AG09309 (cell line): Measurements from ENCODE around the gene HLA-DRA.

Experiments
- DNase-seq: peaks from one replicate; pipeline ENCODE4 v3.0.0-alpha.2; 2010; ENCODE audit warnings: low read depth
- H3K4me3 ChIP-seq: 2 replicates; pipeline ENCODE4 v1.5.1; 2011; ENCODE audit warnings: mild to moderate bottlenecking, low read depth, low read length, moderate library complexity; ENCODE audit not compliant: control insufficient read depth
- CTCF ChIP-seq: IDR thresholded peaks from 2 replicates; pipeline ENCODE4 v1.5.1; 2011; ENCODE audit warnings: mild to moderate bottlenecking, low read depth, low read length, inconsistent platforms; ENCODE audit not compliant: insufficient read depth, control insufficient read depth; ENCODE audit errors: missing control alignments

The HLA-DRA gene

DNA sequence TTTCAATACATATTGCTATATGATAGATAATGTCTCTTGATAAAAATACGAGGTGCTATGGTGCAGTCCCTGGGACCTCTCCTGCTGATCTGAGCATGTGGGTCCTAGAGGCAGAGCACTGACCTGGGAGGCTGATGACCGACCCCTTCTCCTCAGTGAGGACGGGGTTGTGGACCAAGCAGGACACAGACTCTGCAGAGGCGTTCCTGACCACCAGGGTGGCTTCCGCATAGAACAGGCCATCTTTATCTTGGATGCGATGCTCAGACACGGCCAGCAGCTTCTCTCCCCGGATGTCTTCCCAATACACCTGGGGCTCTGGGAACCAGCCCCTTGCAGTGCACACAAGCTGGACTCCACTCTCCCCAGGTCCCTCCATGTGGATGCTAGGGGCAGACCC is 36.9 kb upstream of the HLA-DRA start:
- no peak for DNase-seq
- peak; percentile 2 for TF ChIP-seq CTCF
- no peak overlapping the region for H3K4me3 ChIP-seq

DNA sequence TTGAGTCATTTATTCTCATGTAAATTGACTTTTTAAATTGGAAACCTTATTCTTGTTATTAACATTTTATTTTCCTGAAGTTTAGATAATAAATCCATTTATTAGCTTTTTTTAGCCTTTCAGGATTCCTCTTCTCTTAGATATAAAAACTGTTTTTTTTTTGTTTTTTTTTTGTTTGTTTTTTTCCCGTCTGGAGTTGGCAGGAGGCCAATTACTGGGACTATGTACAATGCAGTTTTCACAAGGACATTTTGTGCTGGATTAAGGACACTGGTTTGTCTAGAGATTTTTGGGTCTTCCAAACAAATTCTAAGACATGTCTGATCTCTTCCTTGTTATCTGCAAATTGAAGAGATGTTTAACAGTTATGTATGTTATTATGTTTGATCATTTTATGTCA is 34.0 kb upstream of the HLA-DRA start:
- DNase-seq: no peak

GRCh38 chr6:32406197-32406596 is 33.5 kb upstream of the HLA-DRA start:
- no peak for TF ChIP-seq CTCF
- no peak overlapping the region for H3K4me3 ChIP-seq
- no peak for DNase-seq

More for the DNA sequence above, 34.0 kb upstream of the HLA-DRA start:
- H3K4me3 ChIP-seq: no peak overlapping the region
- no peak for TF ChIP-seq CTCF

DNA sequence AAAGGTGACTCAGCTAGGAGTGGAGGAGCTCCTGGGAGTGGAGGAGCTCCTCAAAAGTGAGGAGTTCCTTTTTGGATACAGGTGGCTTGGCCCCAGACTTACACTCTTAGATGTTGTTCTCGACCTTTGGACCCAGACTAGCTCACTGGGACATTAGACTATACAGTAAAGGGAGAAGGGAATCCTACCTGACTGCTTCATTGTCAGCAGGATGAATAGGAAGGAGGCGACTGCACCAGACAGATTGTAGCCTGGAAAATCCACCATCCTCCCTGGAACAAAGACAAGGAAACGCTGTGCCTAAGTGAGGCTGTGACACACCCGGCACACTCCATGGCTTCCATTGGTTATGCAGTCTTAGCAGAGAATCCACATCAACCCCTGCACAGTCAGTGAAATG is 32.8 kb upstream of the HLA-DRA start, which contains the start of gene BTNL2:
Gene BTNL2, minus strand, starts transcription at position 325 of the 400 bp plus-strand sequence. Its CDS starts 58 bp downstream, at position 267.
- TF ChIP-seq CTCF: no peak
- no peak for DNase-seq
- H3K4me3 ChIP-seq: no peak within 1 kb of the TSS

GRCh38 chr6:32410906-32411305 is 28.8 kb upstream of the HLA-DRA start:
- no peak for DNase-seq
- TF ChIP-seq CTCF: no peak
- no peak overlapping the region for H3K4me3 ChIP-seq

- no peak overlapping the region for H3K4me3 ChIP-seq
- TF ChIP-seq CTCF: no peak
- no peak for DNase-seq
These were observed 27.9 kb upstream of the HLA-DRA start for GRCh38 chr6:32411566-32412327.

DNA sequence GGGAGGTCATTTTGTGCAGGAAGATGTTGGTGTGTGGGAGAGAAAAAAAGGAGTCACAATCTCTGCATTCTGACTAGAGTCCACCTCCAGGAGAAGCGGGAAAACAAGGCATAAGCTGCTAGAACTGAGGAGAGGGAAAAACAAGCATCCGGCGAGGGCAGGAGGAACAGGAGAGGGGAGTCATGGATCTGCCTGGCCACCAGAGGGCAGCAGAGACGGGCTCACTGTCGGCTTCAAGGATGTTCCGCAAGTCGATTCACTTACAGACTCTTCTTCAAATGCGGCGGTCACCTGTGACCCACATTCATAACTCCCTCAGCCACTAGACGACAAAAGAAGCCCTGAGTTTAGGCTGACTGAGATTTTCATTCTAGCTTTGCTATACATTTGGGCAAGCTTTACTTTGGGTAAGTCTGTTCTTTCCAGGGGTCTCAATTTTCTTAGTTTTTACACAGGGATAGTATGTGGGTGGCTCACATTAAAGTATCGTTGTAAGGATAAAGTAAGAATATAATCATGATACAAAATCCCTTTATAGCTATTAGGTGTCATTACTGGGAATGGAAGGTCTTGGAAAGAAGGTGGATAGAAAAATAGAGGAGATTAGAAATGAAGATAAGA is 26.1 kb upstream of the HLA-DRA start:
- H3K4me3 ChIP-seq: no peak overlapping the region
- peak; percentile 34 for DNase-seq
- TF ChIP-seq CTCF: peak; percentile 94
